Measurements from ENCODE around the gene HOATZ.

GRCh38 chr11:111535281-111535680 is 20.7 kb downstream of the HOATZ start:
- TF ChIP-seq EP300 (IDR thresholded peaks at IDR 0.05) = no peak
- TF ChIP-seq, protein P1, sequence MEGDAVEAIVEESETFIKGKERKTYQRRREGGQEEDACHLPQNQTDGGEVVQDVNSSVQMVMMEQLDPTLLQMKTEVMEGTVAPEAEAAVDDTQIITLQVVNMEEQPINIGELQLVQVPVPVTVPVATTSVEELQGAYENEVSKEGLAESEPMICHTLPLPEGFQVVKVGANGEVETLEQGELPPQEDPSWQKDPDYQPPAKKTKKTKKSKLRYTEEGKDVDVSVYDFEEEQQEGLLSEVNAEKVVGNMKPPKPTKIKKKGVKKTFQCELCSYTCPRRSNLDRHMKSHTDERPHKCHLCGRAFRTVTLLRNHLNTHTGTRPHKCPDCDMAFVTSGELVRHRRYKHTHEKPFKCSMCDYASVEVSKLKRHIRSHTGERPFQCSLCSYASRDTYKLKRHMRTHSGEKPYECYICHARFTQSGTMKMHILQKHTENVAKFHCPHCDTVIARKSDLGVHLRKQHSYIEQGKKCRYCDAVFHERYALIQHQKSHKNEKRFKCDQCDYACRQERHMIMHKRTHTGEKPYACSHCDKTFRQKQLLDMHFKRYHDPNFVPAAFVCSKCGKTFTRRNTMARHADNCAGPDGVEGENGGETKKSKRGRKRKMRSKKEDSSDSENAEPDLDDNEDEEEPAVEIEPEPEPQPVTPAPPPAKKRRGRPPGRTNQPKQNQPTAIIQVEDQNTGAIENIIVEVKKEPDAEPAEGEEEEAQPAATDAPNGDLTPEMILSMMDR (IDR thresholded peaks at IDR 0.05) = no peak
- no peak for TF ChIP-seq POLR2A (IDR thresholded peaks at IDR 0.05)
